OCI-LY7 (cell line): Measurements from ENCODE around the gene EIF3D. TPM values are rescaled to one million over a fixed set of nuclear protein-coding genes. Genes with fewer than 3 reads are reported as not detected.

Experiments used
- BruUV-seq: library from RNA; stranded (reverse); fragments of 400-500 nt; replicated peaks from 2 replicates; lab custom pipeline; 2021; lab: Mats Ljungman, UMichigan
- CTCF ChIA-PET: fragments of 300-600 bp; sonication (Branson Sonifier 250); formaldehyde crosslinking; loops from one replicate; lab custom pipeline; 2022; ENCODE audit warnings: antibody characterized with exemption; ENCODE audit not compliant: unreplicated experiment; lab: Charles Lee
- POLR2A ChIA-PET: fragments of 300-600 bp; sonication (Branson Sonifier 250); formaldehyde crosslinking; loops from one replicate; lab custom pipeline; 2022; ENCODE audit warnings: antibody characterized with exemption; lab: Charles Lee
- DNase-seq: peaks from one replicate; pipeline ENCODE4 v3.0.0-alpha.2; 2015; ENCODE audit warnings: low spot score
- H2AFZ ChIP-seq: fragments of 200-600 bp; sonication (generic), shearing (Covaris generic); 2 replicates; pipeline ENCODE4 v1.6.1; 2014; ENCODE audit warnings: mild to moderate bottlenecking, antibody characterized with exemption, low read length, moderate library complexity
- H3K27ac ChIP-seq: fragments of 200-600 bp; sonication (generic); 2 replicates; pipeline ENCODE4 v1.5.1; 2014; ENCODE audit warnings: mixed run types, low read depth, mild to moderate bottlenecking, moderate library complexity, low read length, inconsistent platforms; ENCODE audit not compliant: poor library complexity, severe bottlenecking
- H3K36me3 ChIP-seq: fragments of 200-600 bp; sonication (generic); 2 replicates; pipeline ENCODE4 v1.6.1; 2014; ENCODE audit warnings: mild to moderate bottlenecking, antibody characterized with exemption, low read length, moderate library complexity, mixed read lengths; ENCODE audit not compliant: insufficient read depth
- H3K4me1 ChIP-seq: fragments of 200-600 bp; sonication (generic); 2 replicates; pipeline ENCODE4 v1.5.1; 2014; ENCODE audit warnings: mild to moderate bottlenecking, low read length; ENCODE audit not compliant: insufficient read depth, poor library complexity, severe bottlenecking
- H3K4me2 ChIP-seq: fragments of 200-600 bp; sonication (generic); 2 replicates; pipeline ENCODE4 v1.6.1; 2014; ENCODE audit warnings: mild to moderate bottlenecking, low read length
- H3K4me3 ChIP-seq: fragments of 200-600 bp; sonication (generic); 2 replicates; pipeline ENCODE4 v1.5.1; 2014; ENCODE audit warnings: mild to moderate bottlenecking, low read depth, low read length; ENCODE audit not compliant: poor library complexity, severe bottlenecking
- H3K79me2 ChIP-seq: fragments of 200-600 bp; sonication (generic); 2 replicates; pipeline ENCODE4 v1.6.1; 2016; ENCODE audit warnings: low read depth, mild to moderate bottlenecking, low read length, moderate library complexity, mixed read lengths; ENCODE audit not compliant: insufficient read depth
- H3K9me2 ChIP-seq: fragments of 200-600 bp; sonication (generic); 2 replicates; pipeline ENCODE4 v1.6.1; 2016; ENCODE audit warnings: mild to moderate bottlenecking, low read length, mixed read lengths; ENCODE audit not compliant: insufficient read depth
- H3K9me3 ChIP-seq: fragments of 200-600 bp; sonication (generic); 2 replicates; pipeline ENCODE4 v1.6.1; 2014; ENCODE audit warnings: mild to moderate bottlenecking, mixed run types, low read length, mixed read lengths
- H4K20me1 ChIP-seq: fragments of 200-600 bp; sonication (generic); 2 replicates; pipeline ENCODE4 v1.6.1; 2014; ENCODE audit warnings: mild to moderate bottlenecking, antibody characterized with exemption, low read length, moderate library complexity, mixed read lengths; ENCODE audit not compliant: insufficient read depth
- CTCF ChIP-seq: fragments of 200-600 bp; sonication (generic); conservative IDR thresholded peaks from 2 replicates; pipeline ENCODE4 v1.5.1; 2014; ENCODE audit warnings: mild to moderate bottlenecking, antibody characterized with exemption, low read length, moderate library complexity, mixed read lengths
- EZH2phosphoT487 ChIP-seq: fragments of 200-600 bp; sonication (generic); IDR thresholded peaks from 2 replicates; pipeline ENCODE4 v1.6.1; 2018; ENCODE audit warnings: low read depth, borderline replicate concordance, mild to moderate bottlenecking, mixed run types, antibody characterized with exemption, low read length, moderate library complexity, mixed read lengths
- intact Hi-C: fragments of 100-400 bp; cut with micrococcal nuclease; formaldehyde crosslinking; loops from one replicate; pipeline ENCODE4 v1.10.0; 2022; ENCODE audit not compliant: unreplicated experiment
- total RNA-seq, 2 experiments: library from RNA; depleted of rRNA in 1 of 2; stranded (reverse); fragments of >200 nt in 1 of 2; shearing (Covaris generic) in 1 of 2; gene quantifications; 2 replicates each; pipeline ENCODE4 v1.2.3, GENCODE V29; 2014 to 2022

Gene EIF3D
- total RNA-seq, 2 experiments from 2014 or later = 223 to 270 TPM

- intact Hi-C loops = no loop called here
- Histone ChIP-seq H3K79me2 (no peaks in the 10 kb centered on the region), H3K9me3 (no peaks in the 10 kb centered on the region), H3K27ac (no peak overlapping the region), H2AFZ (no peak overlapping the region), H4K20me1 (no peaks in the 10 kb centered on the region), H3K4me1 (no peaks in the 10 kb centered on the region), H3K4me3 (no peak overlapping the region), H3K36me3 (no peaks in the 10 kb centered on the region), H3K9me2 (no peaks in the 10 kb centered on the region), H3K4me2 (no peak overlapping the region)
- ChIA-PET CTCF (no interaction called here), POLR2A (no interaction called here)
- BruUV-seq = no TSS peak
- no peak for DNase-seq
- TF ChIP-seq CTCF = peak; percentile 51
- TF ChIP-seq EZH2phosphoT487 = no peak
These were observed 34.0 kb upstream of the EIF3D start for GRCh38 chr22:36563001-36563400.

DNA sequence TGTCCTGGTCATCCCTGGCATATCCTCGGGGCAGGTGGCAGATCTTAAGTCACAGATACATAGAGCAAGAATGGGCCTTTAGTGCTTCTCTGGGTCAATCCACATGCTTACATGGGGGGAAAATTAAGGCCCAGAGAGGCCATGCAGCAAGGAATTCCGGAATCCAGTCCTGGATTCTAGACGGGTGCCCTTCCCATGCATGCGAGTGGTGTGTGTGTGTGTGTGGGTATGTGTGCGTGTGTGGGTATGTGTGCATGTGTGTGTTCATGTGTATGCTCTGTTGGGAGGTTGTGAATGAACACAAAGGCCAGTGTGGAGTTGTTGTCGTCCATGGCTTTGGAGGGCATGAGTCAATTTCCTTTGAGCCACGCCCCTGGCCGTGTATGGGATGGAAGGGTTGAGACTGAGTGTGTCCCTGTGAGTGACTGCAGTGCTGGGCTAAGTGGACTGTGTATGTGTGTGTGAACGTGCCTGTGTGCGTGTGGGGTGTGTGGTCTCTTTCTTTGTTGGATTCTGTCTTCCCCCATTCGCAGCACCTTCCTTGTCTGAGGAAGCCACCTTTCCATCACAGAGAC is 33.4 kb upstream of the EIF3D start:
- no peak overlapping the region for H3K27ac ChIP-seq
- intact Hi-C loops = no loop called here
- no peaks in the 10 kb centered on the region for H3K9me3 ChIP-seq
- H3K4me2 ChIP-seq = no peak overlapping the region
- H3K4me3 ChIP-seq = no peak overlapping the region
- H2AFZ ChIP-seq = no peak overlapping the region
- H4K20me1 ChIP-seq = no peaks in the 10 kb centered on the region
- DNase-seq = no peak
- no peaks in the 10 kb centered on the region for H3K79me2 ChIP-seq
- H3K9me2 ChIP-seq = no peaks in the 10 kb centered on the region
- no TSS peak for BruUV-seq
- POLR2A ChIA-PET = no interaction called here
- no peaks in the 10 kb centered on the region for H3K36me3 ChIP-seq
- CTCF ChIA-PET = no interaction called here
- H3K4me1 ChIP-seq = no peaks in the 10 kb centered on the region
- TF ChIP-seq EZH2phosphoT487 (no peak), CTCF (no peak)

- TF ChIP-seq EZH2phosphoT487 (no peak), CTCF (no peak)
- Histone ChIP-seq H3K9me2 (no peaks in the 10 kb centered on the region), H3K36me3 (no peaks in the 10 kb centered on the region), H3K4me3 (no peak overlapping the region), H3K27ac (no peak overlapping the region), H3K4me1 (no peaks in the 10 kb centered on the region), H2AFZ (no peak overlapping the region), H3K9me3 (no peaks in the 10 kb centered on the region), H3K79me2 (no peaks in the 10 kb centered on the region), H3K4me2 (no peak overlapping the region), H4K20me1 (no peaks in the 10 kb centered on the region)
- ChIA-PET POLR2A (interaction anchor here (0.6 to 0.8 kb wide), 2 partner anchors 68 to 562 kb away, joined by 3 to 4 read pairs; no protein-coding TSS in a partner anchor), CTCF (no interaction called here)
- intact Hi-C loops = no loop called here
- BruUV-seq = no TSS peak
- DNase-seq = no peak
These were observed 32.4 kb upstream of the EIF3D start for GRCh38 chr22:36561291-36561811.
